AG04450 (cell line): ENCODE measurements around the gene PDRG1. TPM values are rescaled to one million over a fixed set of nuclear protein-coding genes. Genes with fewer than 3 reads are reported as not detected.
"Not testable (repeated sequence)": the region's sequence is repeated elsewhere in the genome, so short reads cannot be mapped to it uniquely, and the experiment has no call there.

ENCODE experiments used
- CTCF ChIA-PET: fragments of 300-600, 350-600 bp; formaldehyde crosslinking; extraction: SDS; loops from one replicate; lab custom pipeline; 2022; ENCODE audit warnings: antibody characterized with exemption, inconsistent platforms; lab: Charles Lee
- POLR2A ChIA-PET: fragments of 350-600 bp; formaldehyde crosslinking; extraction: SDS; loops from one replicate; lab custom pipeline; 2021; ENCODE audit warnings: antibody characterized with exemption, inconsistent platforms; lab: Yijun Ruan, JAX
- DNase-seq: peaks from one replicate; pipeline ENCODE4 v3.0.0-alpha.2; 2011; ENCODE audit warnings: low read depth, low spot score
- H3K27ac ChIP-seq: one replicate; pipeline ENCODE4 v1.5.1; 2012; ENCODE audit warnings: low read depth, low read length, control low read depth
- H3K27me3 ChIP-seq: one replicate; pipeline ENCODE4 v1.6.0; 2012; ENCODE audit warnings: low read length; ENCODE audit not compliant: control insufficient read depth, insufficient read depth
- H3K4me3 ChIP-seq: 2 replicates; pipeline ENCODE4 v1.5.1; 2011; ENCODE audit warnings: mild to moderate bottlenecking, low read depth, low read length, control low read depth
- H3K9me3 ChIP-seq: 2 replicates; pipeline ENCODE4 v1.5.1; 2012; ENCODE audit warnings: low read length; ENCODE audit not compliant: control insufficient read depth, insufficient read depth
- polyA plus RNA-seq: library from polyadenylated mRNA; depleted of rRNA; stranded (reverse); fragments of >200 nt; gene quantifications from 2 replicates; pipeline ENCODE4 v1.2.3, GENCODE V29; 2011
- TF ChIP-seq, protein P1 (sequence below): IDR thresholded peaks from 2 replicates; pipeline ENCODE4 v1.5.1; 2011; ENCODE audit warnings: low read depth, low read length, control low read depth, inconsistent platforms

Gene PDRG1
- polyA plus RNA-seq, 1 experiment = 13.2 TPM

DNA sequence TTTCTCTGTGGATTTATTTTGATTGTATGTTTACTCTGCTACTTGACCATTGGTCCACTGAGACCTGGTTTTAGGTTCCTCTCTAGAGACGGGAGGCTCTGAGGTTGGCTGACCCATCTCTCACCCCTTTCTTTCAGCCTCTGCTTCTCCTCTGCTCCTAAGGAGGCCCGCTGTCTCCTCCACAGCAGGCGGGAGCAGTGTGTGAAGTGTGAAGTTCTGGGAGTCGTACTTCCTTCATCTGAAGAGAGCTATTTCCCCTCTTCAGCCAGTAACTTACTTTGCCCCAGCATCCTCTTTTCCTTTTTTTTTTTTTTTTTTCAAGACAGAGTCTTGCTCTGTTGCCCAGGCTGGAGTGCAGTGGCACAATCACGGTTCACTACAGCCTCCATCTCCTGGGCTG is 21.1 kb downstream of the PDRG1 start:
- H3K27ac ChIP-seq = no peak overlapping the region
- no peaks in the 10 kb centered on the region for H3K9me3 ChIP-seq
- peaks cover 16% of the 10 kb centered on the region for H3K27me3 ChIP-seq
- TF ChIP-seq, protein P1, sequence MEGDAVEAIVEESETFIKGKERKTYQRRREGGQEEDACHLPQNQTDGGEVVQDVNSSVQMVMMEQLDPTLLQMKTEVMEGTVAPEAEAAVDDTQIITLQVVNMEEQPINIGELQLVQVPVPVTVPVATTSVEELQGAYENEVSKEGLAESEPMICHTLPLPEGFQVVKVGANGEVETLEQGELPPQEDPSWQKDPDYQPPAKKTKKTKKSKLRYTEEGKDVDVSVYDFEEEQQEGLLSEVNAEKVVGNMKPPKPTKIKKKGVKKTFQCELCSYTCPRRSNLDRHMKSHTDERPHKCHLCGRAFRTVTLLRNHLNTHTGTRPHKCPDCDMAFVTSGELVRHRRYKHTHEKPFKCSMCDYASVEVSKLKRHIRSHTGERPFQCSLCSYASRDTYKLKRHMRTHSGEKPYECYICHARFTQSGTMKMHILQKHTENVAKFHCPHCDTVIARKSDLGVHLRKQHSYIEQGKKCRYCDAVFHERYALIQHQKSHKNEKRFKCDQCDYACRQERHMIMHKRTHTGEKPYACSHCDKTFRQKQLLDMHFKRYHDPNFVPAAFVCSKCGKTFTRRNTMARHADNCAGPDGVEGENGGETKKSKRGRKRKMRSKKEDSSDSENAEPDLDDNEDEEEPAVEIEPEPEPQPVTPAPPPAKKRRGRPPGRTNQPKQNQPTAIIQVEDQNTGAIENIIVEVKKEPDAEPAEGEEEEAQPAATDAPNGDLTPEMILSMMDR = no peak
- POLR2A ChIA-PET = no interaction called here
- no peak overlapping the region for H3K4me3 ChIP-seq
- CTCF ChIA-PET = no interaction called here
- no peak for DNase-seq

DNA sequence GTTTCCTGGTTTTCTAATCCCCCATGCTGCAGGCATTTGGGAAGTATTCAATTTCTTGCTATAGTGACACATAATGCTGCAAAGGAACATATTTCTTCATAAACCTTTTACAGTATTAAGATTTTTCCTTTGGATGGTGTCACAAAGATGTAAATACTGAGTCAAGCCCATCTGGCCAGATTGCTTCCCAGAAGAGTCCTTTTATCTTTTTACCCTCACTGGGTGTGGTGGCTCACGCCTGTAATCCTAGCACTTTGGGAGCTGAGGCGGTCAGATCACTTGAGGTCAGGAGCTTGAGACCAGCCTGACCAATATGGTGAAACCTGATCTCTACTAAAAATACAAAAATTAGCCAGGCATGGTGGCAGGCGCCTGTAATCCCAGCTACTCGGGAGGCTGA is 22.2 kb downstream of the PDRG1 start:
- CTCF ChIA-PET = interaction anchor here (1.0 kb wide), 1 partner anchor 23 kb away, joined by 3 read pairs; the partner anchor contains the start of gene PDRG1
- DNase-seq, H3K4me3 ChIP-seq, POLR2A ChIA-PET, H3K9me3 ChIP-seq, H3K27ac ChIP-seq: not testable (repeated sequence)
- peaks cover 21% of the 10 kb centered on the region for H3K27me3 ChIP-seq

DNA sequence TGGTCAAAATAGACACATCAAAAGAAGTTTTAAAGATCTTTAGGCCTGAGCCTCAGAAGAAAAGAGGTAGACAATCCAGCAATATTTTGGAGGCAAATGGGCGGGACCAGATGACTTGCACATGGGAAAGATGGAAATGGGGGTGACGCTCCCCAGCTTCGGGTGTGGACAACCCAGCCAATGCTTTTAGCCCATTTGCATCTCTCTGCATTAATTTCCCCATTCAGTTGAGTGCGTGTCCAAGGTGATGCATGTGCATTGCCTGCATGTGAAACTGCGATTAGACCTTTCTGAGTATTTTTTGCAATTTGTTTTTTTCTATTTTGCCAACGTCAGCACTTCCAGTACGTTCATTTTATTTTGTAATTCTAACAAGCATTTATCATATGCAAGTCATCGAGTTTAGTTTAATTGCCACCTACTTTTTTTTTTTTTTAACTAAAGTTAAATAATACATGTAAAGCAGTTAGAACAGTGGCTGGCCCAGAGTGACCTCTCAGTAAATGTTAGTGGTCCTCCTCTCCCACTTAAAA is 24.2 kb downstream of the PDRG1 start:
- H3K27me3 ChIP-seq = peaks cover 26% of the 10 kb centered on the region
- POLR2A ChIA-PET = no interaction called here
- H3K4me3 ChIP-seq = no peak overlapping the region
- H3K9me3 ChIP-seq = no peaks in the 10 kb centered on the region
- TF ChIP-seq, protein P1 = no peak
- CTCF ChIA-PET = no interaction called here
- no peak overlapping the region for H3K27ac ChIP-seq
- no peak for DNase-seq

DNA sequence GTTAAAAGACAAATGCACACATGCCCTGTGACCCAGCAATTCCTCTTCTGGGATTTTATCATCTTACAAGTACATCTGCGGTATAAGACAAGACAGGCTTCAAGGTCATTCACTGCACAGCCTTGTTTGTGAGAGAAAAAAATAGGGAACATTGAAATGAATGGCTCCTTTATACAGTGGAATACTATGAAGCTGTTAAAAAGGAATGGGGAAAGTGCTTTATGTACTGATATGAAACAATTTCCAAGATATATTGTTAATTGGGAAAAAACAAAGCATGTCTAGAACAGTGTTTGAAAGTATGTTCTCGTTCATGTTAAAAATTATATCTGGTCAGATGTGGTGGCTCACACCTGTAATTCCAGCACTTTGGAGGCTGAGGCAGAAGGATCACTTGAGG is 25.4 kb downstream of the PDRG1 start:
- H3K27me3 ChIP-seq = peaks cover 26% of the 10 kb centered on the region
- TF ChIP-seq, protein P1 = no peak
- ChIA-PET CTCF (interaction anchor here (1.6 kb wide), 1 partner anchor 26 kb away, joined by 4 read pairs; the partner anchor contains the start of gene PDRG1), POLR2A (no interaction called here)
- no peak for DNase-seq
- no peaks in the 10 kb centered on the region for H3K9me3 ChIP-seq
- H3K27ac ChIP-seq = no peak overlapping the region
- H3K4me3 ChIP-seq = no peak overlapping the region

DNA sequence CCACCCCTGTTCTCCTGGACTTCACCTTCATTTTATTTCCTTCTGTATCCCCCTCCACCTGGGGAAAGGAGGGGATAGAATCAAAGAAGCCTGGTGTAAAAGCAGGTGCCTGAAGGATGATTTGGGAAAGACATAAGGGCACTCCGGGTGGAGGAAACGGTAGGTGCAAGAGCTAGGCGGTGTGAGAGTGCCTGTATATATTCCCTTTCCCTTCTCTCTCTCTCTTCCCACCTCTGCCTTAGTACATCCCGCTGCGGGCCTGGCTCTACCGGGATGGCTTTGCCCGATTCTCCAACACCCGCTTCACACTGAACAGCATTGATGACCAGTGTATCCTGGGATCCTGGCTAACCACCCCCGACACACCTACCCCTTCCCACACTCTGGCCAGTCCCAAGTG is 26.2 kb downstream of the PDRG1 start:
- TF ChIP-seq, protein P1 = no peak
- no peak for DNase-seq
- CTCF ChIA-PET = interaction anchor here (1.6 kb wide), 1 partner anchor 27 kb away, joined by 4 read pairs; the partner anchor contains the start of gene PDRG1
- Histone ChIP-seq H3K27ac (no peak overlapping the region), H3K4me3 (no peak overlapping the region), H3K27me3 (peaks cover 26% of the 10 kb centered on the region), H3K9me3 (no peaks in the 10 kb centered on the region)
- POLR2A ChIA-PET = no interaction called here
